AG09319 (cell line): ENCODE data around the gene PKN3.

Source experiments
- DNase-seq: peaks from one replicate; pipeline ENCODE4 v3.0.0-alpha.2; 2010; ENCODE audit warnings: low read depth; ENCODE audit errors: extremely low read depth
- TF ChIP-seq, protein P1 (sequence below): IDR thresholded peaks from 2 replicates; pipeline ENCODE4 v1.5.1; 2011; ENCODE audit warnings: low read depth, mild to moderate bottlenecking, inconsistent platforms, low read length, moderate library complexity

The PKN3 gene

DNA sequence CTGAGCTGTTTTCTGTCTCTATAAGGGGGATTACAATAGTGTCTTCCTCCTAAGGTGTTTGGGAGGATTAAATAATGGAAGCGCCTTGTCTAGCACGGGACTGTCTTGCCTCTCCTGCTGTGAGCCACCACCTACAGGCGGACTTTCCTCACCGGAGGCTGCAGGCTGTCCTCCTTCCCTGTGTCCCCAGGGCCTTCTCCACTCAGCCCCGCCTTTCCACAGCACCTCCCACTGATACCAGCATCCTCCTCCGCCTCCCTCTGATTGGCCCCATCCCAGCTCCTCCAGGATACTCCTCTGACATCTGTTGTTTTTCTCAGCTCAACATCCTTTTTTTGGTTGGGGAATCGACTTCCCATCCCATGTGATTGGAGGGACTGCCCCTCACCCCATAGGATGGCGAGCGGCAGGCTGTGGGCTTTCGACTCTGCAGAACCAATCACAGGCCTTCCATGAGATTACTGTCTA is 22.5 kb downstream of the PKN3 start:
- TF ChIP-seq, protein P1, sequence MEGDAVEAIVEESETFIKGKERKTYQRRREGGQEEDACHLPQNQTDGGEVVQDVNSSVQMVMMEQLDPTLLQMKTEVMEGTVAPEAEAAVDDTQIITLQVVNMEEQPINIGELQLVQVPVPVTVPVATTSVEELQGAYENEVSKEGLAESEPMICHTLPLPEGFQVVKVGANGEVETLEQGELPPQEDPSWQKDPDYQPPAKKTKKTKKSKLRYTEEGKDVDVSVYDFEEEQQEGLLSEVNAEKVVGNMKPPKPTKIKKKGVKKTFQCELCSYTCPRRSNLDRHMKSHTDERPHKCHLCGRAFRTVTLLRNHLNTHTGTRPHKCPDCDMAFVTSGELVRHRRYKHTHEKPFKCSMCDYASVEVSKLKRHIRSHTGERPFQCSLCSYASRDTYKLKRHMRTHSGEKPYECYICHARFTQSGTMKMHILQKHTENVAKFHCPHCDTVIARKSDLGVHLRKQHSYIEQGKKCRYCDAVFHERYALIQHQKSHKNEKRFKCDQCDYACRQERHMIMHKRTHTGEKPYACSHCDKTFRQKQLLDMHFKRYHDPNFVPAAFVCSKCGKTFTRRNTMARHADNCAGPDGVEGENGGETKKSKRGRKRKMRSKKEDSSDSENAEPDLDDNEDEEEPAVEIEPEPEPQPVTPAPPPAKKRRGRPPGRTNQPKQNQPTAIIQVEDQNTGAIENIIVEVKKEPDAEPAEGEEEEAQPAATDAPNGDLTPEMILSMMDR, result no peak
- peak; percentile 38 for DNase-seq

DNA sequence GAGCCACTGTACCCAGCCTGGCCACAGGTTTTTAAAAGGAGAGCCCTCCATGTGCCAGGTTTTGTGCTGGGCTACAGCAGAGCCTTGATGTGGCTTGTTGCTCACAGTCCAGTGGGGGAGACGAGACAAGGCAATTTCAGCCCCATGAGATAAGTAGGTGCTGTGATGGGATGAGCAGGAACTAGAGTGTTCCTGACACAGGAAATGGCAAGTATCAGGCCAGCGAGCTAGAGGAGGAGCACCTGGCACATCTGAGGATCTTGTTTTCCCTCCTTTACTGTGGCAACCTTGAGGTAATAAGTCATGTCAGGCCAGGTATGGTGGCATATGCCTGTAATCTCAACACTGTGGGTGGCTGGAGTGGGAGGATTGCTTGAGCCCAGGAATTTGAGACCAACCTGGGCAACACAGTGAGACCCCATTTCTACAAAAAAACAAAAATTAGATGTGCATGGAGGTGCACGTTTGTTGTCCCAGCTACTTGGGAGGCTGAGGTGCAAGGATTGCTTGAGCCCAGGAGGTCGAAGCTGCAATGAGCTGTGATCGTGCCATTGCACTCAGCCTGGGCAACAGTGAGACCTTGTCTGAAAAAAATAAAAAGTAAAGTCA is 25.4 kb downstream of the PKN3 start:
- no peak for DNase-seq
- TF ChIP-seq, protein P1, result no peak

DNA sequence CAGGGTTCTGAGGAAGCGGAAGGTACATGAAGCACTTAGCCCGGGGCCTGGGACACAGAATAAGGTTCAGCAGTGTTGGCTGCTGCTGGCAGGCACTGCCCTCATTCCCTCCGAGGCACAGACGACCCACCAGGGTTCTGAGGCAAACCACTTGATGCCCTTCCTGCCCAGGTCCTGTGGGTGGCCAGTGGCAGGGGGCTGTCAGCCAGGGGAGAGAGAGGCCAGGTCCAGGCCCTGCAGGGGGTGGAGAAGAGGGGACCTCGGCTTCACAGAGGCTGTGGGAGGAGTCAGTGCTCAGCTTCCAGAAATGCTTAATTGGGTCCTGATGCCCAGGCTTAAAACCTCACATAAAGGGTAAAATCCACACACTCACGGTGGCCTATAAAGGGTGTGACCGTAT is 26.0 kb downstream of the PKN3 start:
- TF ChIP-seq, protein P1, result no peak
- no peak for DNase-seq

DNA sequence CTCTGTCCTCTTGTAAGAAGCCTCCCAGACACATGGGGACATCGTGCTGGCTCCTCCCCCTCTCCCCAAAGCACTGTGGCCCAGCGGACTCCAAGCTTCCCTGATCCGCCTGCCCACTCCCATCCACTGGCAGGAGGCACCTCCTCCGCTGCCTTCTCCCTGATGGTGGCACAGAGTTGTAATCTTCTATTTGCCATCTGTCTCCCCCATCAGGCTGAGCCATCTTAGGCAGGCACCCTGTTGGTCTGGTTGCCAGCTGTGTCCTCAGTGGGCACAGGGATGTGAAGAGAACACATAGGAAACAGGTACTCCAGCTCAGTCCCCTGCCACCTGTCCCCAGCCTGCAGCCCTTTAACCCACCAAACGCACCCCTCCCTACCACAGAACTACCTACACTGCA is 27.0 kb downstream of the PKN3 start:
- TF ChIP-seq, protein P1, result no peak
- no peak for DNase-seq

DNA sequence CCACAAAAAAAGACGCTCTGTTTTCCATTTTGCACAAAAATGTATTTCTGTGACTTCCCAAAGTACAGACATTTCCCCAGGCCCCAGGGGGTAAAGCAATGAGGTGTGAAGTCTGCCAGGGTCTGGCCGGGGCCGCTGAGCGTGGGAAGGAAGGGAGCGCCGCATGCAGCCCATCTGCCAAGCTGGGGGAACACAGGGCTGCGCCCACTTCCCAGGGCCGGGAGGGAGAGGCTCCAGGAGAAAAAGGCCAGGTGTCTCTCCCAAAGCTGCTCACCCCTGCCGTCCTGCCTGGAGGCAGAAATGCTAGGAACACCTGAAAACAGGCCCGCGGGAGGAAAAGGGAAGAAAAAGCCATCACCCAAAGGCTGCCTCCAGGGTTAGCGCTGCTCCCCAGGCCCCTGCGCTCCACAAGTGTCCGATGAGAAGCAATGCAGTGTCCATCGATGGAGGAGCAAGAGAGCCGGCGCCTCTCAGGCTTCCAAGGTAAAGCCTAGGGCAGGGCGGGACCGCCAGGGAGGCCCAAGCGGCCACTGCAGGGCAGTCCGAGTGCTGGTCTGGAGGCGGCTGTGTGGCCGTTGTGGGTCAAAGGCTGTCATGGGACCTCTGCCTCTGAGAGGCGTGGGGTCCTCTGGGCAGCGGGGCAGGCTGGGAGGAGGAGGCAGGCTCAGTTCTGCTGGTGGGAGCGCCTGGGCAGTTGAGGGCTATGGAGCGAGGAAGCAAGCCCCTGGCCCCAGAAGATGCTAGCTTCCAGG is 27.6 kb downstream of the PKN3 start:
- no peak for DNase-seq
- TF ChIP-seq, protein P1, result no peak

DNA sequence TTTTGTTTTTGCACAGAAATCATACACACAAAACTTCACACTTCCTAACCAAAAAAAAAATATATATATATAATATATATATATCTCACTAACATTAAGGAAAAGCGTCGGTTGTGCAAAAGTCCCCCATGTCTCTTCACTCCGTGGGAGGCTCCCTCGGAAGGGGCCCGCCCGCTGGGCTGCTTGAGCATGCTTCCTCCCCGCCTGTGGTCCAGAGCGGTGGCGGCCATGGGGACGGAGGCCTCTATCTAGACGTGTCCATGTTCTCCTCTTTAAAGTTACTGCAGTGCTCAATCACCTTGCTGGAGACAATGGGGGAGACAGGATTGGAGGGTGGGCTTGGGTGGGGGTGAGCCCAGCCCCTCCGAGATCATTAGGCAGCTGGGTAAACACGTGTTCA is 28.8 kb downstream of the PKN3 start:
- DNase-seq, result no peak
- TF ChIP-seq, protein P1, result no peak

DNA sequence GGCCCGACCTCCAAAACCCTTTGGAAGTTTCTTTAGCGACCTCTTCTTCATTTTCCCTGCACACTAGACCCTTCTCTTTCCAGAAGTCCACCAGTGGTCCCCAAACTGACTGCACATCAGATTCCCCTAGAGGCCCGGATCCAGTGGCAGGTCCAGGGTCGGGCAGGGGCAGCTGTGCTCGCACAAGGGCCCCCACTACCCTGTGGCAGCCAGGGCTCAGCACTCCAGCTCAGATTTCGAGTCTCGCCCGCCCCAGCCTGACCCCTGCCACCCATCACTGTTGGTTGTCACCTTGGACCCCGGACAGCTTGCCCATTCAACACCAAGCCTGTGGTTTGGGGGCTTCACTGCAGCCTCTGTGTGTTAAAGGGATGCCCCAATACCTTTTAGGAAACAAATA is 29.4 kb downstream of the PKN3 start:
- TF ChIP-seq, protein P1, result no peak
- DNase-seq, result no peak
